Endothelial cell of umbilical vein (primary cell): ENCODE results near the gene KCNA5. TPM values are rescaled to one million over a fixed set of nuclear protein-coding genes. Genes with fewer than 3 reads are reported as not detected.

Experiments
- BruUV-seq: library from RNA; stranded (reverse); fragments of 400-500 nt; replicated peaks from 2 replicates; lab custom pipeline; 2021; lab: Mats Ljungman, UMichigan
- CTCF ChIA-PET: fragments of 300-600, 350-600 bp; sonication (Branson Sonifier 250); formaldehyde crosslinking; loops from one replicate; lab custom pipeline; 2021; ENCODE audit warnings: antibody characterized with exemption, inconsistent platforms; lab: Charles Lee
- POLR2A ChIA-PET: fragments of 300-600, 350-600 bp; sonication (Branson Sonifier 250); formaldehyde crosslinking; loops from one replicate; lab custom pipeline; 2021; ENCODE audit warnings: antibody characterized with exemption, inconsistent platforms; lab: Charles Lee
- DNase-seq: peaks from one replicate; pipeline ENCODE4 v3.0.0-alpha.2; 2011; ENCODE audit warnings: low read depth, low spot score
- FAIRE-seq: peaks from 2 replicates; lab custom pipeline; 2011; peaks lifted over from hg19 to GRCh38; lab: Jason Lieb, UNC
- H2AFZ ChIP-seq: 2 replicates; pipeline ENCODE4 v1.6.0; 2012; ENCODE audit warnings: low read depth, low read length, control low read depth, inconsistent platforms
- H3K27ac ChIP-seq: 2 replicates; pipeline ENCODE4 v1.5.1; 2011; ENCODE audit warnings: low read depth, mild to moderate bottlenecking, control low read depth, low read length, moderate library complexity; ENCODE audit not compliant: insufficient read depth
- H3K27me3 ChIP-seq, 2 experiments: 2 replicates each; pipeline versions ENCODE4 v1.6.0 to v1.6.1; 2011; ENCODE audit warnings: low read length in 2 of 2, mixed read lengths in 1 of 2; ENCODE audit not compliant: control insufficient read depth in 2 of 2, insufficient read depth in 2 of 2
- H3K36me3 ChIP-seq, 2 experiments: 2 replicates in 1 of 2; 3 replicates in 1 of 2; pipeline ENCODE4 v1.5.1; 2011; ENCODE audit warnings: low read length in 2 of 2, mild to moderate bottlenecking in 1 of 2, moderate library complexity in 1 of 2; ENCODE audit not compliant: control insufficient read depth in 2 of 2, insufficient read depth in 2 of 2; ENCODE audit errors: extremely low read depth in 1 of 2
- H3K4me1 ChIP-seq: 3 replicates; pipeline ENCODE4 v1.5.1; 2011; ENCODE audit warnings: mild to moderate bottlenecking, low read length; ENCODE audit not compliant: control insufficient read depth, insufficient read depth; ENCODE audit errors: extremely low read depth
- H3K4me2 ChIP-seq: 2 replicates; pipeline ENCODE4 v1.6.1; 2011; ENCODE audit warnings: low read length, control low read depth, mixed read lengths; ENCODE audit not compliant: insufficient read depth
- H3K4me3 ChIP-seq, 3 experiments: fragments of 200-600 bp in 1 of 3; sonication (generic), shearing (Covaris generic) in 1 of 3; replicated peaks in 1 of 3; 2 replicates each; pipeline ENCODE4 v1.5.1; 2011 to 2016; ENCODE audit warnings: control low read depth in 3 of 3, low read length in 3 of 3, mild to moderate bottlenecking in 2 of 3, inconsistent platforms in 1 of 3, low read depth in 1 of 3, moderate library complexity in 1 of 3; ENCODE audit not compliant: insufficient read depth in 1 of 3
- H3K79me2 ChIP-seq: 2 replicates; pipeline ENCODE4 v1.6.0; 2012; ENCODE audit warnings: low read length, inconsistent platforms; ENCODE audit not compliant: control insufficient read depth, insufficient read depth
- H3K9ac ChIP-seq: replicated peaks from 2 replicates; pipeline ENCODE3; 2011; ENCODE audit warnings: low read length, control low read depth; ENCODE audit not compliant: insufficient read depth; ENCODE audit errors: extremely low read depth
- H3K9me1 ChIP-seq: replicated peaks from 3 replicates; pipeline ENCODE4 v1.6.0; 2011; ENCODE audit warnings: mild to moderate bottlenecking, low read length; ENCODE audit not compliant: control insufficient read depth, insufficient read depth; ENCODE audit errors: extremely low read depth
- H3K9me3 ChIP-seq: replicated peaks from 2 replicates; pipeline ENCODE4 v1.5.1; 2012; ENCODE audit warnings: low read length, inconsistent platforms; ENCODE audit not compliant: control insufficient read depth, insufficient read depth
- H4K20me1 ChIP-seq: replicated peaks from 2 replicates; pipeline ENCODE3; 2011; ENCODE audit warnings: mild to moderate bottlenecking, low read length; ENCODE audit not compliant: control insufficient read depth, insufficient read depth; ENCODE audit errors: extremely low read depth
- EZH2 ChIP-seq: IDR thresholded peaks from 2 replicates; pipeline ENCODE4 v1.6.1; 2012; ENCODE audit warnings: borderline replicate concordance, low read depth, mild to moderate bottlenecking, moderate library complexity, low read length, inconsistent platforms; ENCODE audit not compliant: severe bottlenecking
- FOS ChIP-seq: IDR thresholded peaks from 2 replicates; pipeline ENCODE4 v1.6.1; 2011; ENCODE audit warnings: mild to moderate bottlenecking, low read length, moderate library complexity, borderline replicate concordance; ENCODE audit not compliant: insufficient read depth
- GATA2 ChIP-seq: IDR thresholded peaks from 2 replicates; pipeline ENCODE4 v1.7.0; 2011; ENCODE audit warnings: low read depth, mild to moderate bottlenecking, moderate library complexity, mixed read lengths, low read length; ENCODE audit not compliant: insufficient read length, insufficient read depth
- JUN ChIP-seq: IDR thresholded peaks from 2 replicates; pipeline ENCODE4 v1.6.1; 2011; ENCODE audit warnings: borderline replicate concordance, low read depth; ENCODE audit not compliant: insufficient read length, insufficient read depth
- MYC ChIP-seq: IDR thresholded peaks from one replicate; pipeline ENCODE4 v1.6.1; 2011; ENCODE audit warnings: mild to moderate bottlenecking, low read depth, low read length
- POLR2A ChIP-seq: IDR thresholded peaks from 2 replicates; pipeline ENCODE4 v1.6.1; 2012; ENCODE audit warnings: low read depth, mild to moderate bottlenecking, control low read depth, low read length
- POLR2AphosphoS5 ChIP-seq: IDR thresholded peaks from 2 replicates; pipeline ENCODE4 v1.6.1; 2012; ENCODE audit warnings: low read depth, mild to moderate bottlenecking, control low read depth, low read length, moderate library complexity; ENCODE audit not compliant: insufficient read depth
- dilution Hi-C: fragments of 300-500 bp; cut with MboI; formaldehyde crosslinking; loops from one replicate; pipeline ENCODE4 v1.15.0; 2019; ENCODE audit warnings: low sequenced_read_pairs; ENCODE audit not compliant: extremely low pct_ligation_motif_present
- intact Hi-C: fragments of 100-400 bp; cut with micrococcal nuclease; formaldehyde crosslinking; loops from one replicate; pipeline ENCODE4 v1.10.0; 2022
- polyA plus RNA-seq, 4 experiments: library from polyadenylated mRNA; depleted of rRNA in 3 of 4; stranded (reverse) in 3 of 4; unstranded in 1 of 4; fragments of >200 nt; gene quantifications; 2 replicates each; pipeline versions ENCODE4 v1.2.1 to v1.2.3, GENCODE V29; 2011 to 2012; ENCODE audit warnings: missing spikeins in 1 of 4
- total RNA-seq: library from RNA; stranded (reverse); gene quantifications from 2 replicates; pipeline ENCODE4 v1.2.3, GENCODE V29; 2021
- TF ChIP-seq, protein P1 (sequence below): IDR thresholded peaks from 2 replicates; pipeline ENCODE4 v1.6.1; 2011; ENCODE audit not compliant: insufficient read depth, insufficient read length
- TF ChIP-seq, protein P2 (sequence below), 2 donors: IDR thresholded peaks; 1 replicate in 1 of 2; 2 replicates in 1 of 2; pipeline ENCODE4 v1.5.1; 2011; ENCODE audit warnings: low read length in 2 of 2, mild to moderate bottlenecking in 2 of 2, moderate library complexity in 2 of 2, control low read depth in 1 of 2, inconsistent platforms in 1 of 2, low read depth in 1 of 2; ENCODE audit not compliant: insufficient read depth in 1 of 2; ENCODE audit errors: extremely low read depth in 1 of 2

Gene KCNA5
- total and polyA plus RNA-seq, 2 donors (not counting 3 experiments of a cell fraction or from before 2014, with no cell fraction given), result not detected

DNA sequence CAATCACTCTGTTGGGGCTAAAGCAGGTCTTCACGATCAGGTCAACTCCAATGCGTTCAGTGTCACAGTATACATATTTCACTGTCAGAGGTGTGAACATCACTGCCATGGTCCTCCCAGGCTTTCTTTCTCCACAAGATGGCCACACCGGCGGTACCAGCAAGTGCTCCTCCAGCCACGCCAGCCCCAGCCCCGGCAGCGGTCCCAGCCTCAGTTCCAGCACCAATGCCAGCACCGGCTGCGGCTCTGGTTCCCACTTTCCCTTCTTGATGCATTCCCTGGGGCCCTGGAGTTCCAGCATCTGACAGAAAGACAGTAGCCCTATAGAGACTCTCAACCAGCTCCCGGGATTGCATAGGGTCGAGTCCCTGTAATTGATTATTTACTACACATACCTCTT lies 10.9 kb upstream of the KCNA5 start:
- Histone ChIP-seq H3K4me3 (no peak overlapping the region), H3K4me1 (no peaks in the 10 kb centered on the region), H3K9me3 (no peaks in the 10 kb centered on the region), H3K9ac (no peak overlapping the region), H4K20me1 (no peaks in the 10 kb centered on the region), H2AFZ (no peak overlapping the region), H3K36me3 (no peaks in the 10 kb centered on the region), H3K4me2 (no peak overlapping the region), H3K79me2 (no peaks in the 10 kb centered on the region), H3K9me1 (no peaks in the 10 kb centered on the region), H3K27me3 (no peaks in the 10 kb centered on the region), H3K27ac (no peak overlapping the region)
- POLR2A ChIA-PET, result no interaction called here
- intact Hi-C loops (no loop called here), dilution Hi-C loops (no loop called here)
- no peak for TF ChIP-seq EZH2
- no peak for TF ChIP-seq POLR2AphosphoS5
- no peak for TF ChIP-seq GATA2
- TF ChIP-seq POLR2A, result no peak
- TF ChIP-seq, protein P1, sequence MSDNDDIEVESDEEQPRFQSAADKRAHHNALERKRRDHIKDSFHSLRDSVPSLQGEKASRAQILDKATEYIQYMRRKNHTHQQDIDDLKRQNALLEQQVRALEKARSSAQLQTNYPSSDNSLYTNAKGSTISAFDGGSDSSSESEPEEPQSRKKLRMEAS, result no peak
- TF ChIP-seq JUN, result no peak
- no peak for TF ChIP-seq FOS
- TF ChIP-seq, protein P2, sequence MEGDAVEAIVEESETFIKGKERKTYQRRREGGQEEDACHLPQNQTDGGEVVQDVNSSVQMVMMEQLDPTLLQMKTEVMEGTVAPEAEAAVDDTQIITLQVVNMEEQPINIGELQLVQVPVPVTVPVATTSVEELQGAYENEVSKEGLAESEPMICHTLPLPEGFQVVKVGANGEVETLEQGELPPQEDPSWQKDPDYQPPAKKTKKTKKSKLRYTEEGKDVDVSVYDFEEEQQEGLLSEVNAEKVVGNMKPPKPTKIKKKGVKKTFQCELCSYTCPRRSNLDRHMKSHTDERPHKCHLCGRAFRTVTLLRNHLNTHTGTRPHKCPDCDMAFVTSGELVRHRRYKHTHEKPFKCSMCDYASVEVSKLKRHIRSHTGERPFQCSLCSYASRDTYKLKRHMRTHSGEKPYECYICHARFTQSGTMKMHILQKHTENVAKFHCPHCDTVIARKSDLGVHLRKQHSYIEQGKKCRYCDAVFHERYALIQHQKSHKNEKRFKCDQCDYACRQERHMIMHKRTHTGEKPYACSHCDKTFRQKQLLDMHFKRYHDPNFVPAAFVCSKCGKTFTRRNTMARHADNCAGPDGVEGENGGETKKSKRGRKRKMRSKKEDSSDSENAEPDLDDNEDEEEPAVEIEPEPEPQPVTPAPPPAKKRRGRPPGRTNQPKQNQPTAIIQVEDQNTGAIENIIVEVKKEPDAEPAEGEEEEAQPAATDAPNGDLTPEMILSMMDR (IDR thresholded peaks at IDR 0.05; ENCODE audit: extremely low read depth in 1 of 2, insufficient read depth in 1 of 2, low read depth in 1 of 2, low read length in 2 of 2), result no peak
- no peak for TF ChIP-seq MYC
- FAIRE-seq (no peak), DNase-seq (no peak)
- no TSS peak for BruUV-seq
- CTCF ChIA-PET, result no interaction called here
